Erythroblast (primary cell): Measurements from ENCODE around the gene RPGR.

Experiments
- DNase-seq, 2 experiments: peaks; one replicate each; lab custom pipeline; 2025; lab: John Stamatoyannopoulos, UW
- GATA1 ChIP-seq: IDR thresholded peaks from 2 replicates; pipeline ENCODE4 v1.6.1; 2011; ENCODE audit warnings: low read depth, mild to moderate bottlenecking, control low read depth, low read length, moderate library complexity
- POLR2A ChIP-seq: IDR thresholded peaks from 2 replicates; pipeline ENCODE4 v1.6.1; 2011; ENCODE audit warnings: mild to moderate bottlenecking, low read length

The RPGR gene

GRCh38 chrX:38220415-38221390, 106.6 kb downstream of the RPGR start, which contains the start of gene SRPX:
SRPX (minus strand) TSS chrX:38220871; CDS start chrX:38220792, 79 bp downstream.
- no peak for DNase-seq
- TF ChIP-seq GATA1, result no peak
- no peak for TF ChIP-seq POLR2A

DNA sequence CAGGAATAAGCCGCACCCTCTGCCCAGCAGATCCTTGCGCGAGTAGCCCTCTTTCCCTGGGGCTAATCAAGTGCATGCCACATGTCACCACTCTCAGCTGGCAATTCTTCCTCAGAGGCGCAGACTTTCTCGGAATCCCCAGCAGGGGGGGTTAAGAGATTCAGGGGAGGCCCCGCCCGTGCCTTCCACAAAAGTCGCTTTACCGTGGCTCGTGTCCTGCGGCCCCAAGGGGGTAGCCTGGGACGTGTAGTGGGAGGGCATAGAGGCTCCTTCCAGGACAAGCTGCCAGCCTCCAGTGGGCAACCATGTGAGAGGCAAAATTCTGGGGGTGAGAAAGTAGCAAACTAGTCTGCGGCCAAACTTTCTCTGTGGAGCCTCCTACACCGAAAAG, 107.3 kb downstream of the RPGR start:
- peak; percentile 34 to 41 for DNase-seq
- TF ChIP-seq POLR2A (no peak), GATA1 (no peak)
